Daoy (cell line): ENCODE data around the gene MAST4. TPM values are rescaled to one million over a fixed set of nuclear protein-coding genes. Genes with fewer than 3 reads are reported as not detected.

Experiments used
- DNase-seq: peaks from one replicate; pipeline ENCODE4 v3.0.0-alpha.2; 2015; ENCODE audit warnings: low read depth
- total RNA-seq: library from RNA; depleted of rRNA; stranded (reverse); fragments of >200 nt; shearing (Covaris generic); gene quantifications from 2 replicates; pipeline ENCODE4 v1.2.3, GENCODE V29; 2014

MAST4 gene
- total RNA-seq, 1 experiment from 2014 or later, result 5.5 TPM

DNA sequence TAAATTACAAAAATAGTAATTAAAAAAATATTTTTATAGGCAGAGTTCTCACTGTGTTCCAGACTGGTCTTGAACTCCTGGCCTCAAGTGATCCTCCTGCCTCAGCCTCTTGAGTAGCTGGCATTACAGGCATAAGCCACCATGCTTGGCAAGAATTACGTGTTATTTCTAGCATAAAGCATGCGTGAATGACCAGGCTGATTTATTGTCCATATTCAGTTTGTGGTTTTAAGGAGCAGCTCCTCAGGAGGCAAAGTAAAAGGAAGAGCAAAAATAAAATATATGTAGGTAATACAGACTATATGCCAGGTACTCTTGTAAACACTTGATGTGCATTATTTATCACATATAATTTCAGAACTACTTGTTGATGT lies 607.5 kb downstream of the MAST4 start:
- no peak for DNase-seq

DNA sequence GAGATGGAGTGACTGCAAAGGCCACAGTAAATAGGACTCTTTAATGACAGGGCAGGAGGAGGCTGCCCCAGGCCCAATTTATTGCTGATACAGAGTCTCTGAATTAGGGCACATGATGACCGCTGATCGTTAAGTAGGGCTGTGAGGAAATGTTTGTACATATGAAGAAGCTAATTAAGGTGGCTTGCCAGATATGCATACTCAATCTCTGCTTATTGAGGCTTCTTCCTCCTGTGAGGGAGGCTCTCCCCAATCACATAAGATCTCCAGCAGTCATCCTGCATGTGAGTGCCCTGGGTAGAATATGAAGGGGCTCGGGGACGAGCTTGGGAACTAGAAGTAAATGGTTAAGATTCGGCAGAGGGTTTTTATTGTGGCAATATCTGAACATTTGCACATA lies 608.6 kb downstream of the MAST4 start:
- no peak for DNase-seq

DNA sequence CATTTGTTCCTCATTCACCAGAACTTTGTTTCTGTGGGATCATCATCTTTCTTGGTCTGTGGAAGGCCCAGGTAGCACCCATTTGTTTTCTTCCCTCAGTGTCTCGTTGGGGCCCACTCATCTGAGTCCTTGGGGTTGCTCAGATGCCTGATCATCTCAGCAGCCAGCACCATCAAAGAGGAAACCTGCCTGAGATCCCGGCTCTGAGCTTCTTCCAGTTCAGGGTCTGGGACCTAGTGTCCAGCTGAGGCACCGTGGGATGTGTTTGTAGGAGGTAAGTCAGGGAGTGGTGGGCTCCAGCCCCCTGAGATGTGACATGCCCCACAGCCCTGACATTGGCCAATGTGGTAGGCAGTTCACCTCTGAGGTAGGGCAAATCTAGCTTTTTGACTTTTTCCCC lies 609.8 kb downstream of the MAST4 start:
- no peak for DNase-seq

DNA sequence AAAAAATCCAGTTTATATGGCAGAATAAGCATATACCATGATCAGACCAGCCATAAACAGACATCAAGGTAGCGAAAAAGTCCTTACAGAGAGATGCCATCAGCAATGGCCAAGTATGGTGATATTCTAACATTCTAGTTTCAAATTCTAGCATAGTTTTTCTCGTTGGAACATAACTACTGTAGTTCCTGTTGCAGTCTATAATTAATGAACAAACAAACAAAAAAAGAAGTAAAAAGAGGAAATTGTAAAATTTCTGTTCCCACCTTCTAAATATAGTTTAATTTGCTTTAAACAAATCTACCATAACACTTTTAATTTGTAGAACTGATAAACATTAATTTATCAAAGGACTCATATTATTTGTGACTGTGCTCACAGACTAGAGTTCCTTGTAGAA lies 610.3 kb downstream of the MAST4 start:
- no peak for DNase-seq

DNA sequence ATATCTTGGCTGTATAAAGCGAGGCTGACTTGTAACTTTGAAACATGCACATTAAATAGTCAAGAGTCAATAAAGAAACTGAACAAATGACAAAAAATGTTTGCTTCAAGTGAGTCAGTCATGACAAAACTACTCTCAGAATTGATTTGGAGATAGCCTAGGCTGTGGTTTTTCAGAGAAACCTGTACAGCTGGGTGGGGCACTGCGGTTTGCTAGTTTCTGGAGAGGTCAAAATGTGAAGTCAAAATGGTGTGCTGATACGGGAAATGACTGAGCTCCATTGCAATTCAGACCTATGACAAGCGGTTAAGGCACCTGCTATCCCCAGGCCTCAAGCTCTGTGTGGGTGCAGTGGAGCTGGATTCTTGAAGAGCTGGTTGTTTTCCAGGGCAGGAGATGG lies 610.7 kb downstream of the MAST4 start:
- DNase-seq, result peak; percentile 93

DNA sequence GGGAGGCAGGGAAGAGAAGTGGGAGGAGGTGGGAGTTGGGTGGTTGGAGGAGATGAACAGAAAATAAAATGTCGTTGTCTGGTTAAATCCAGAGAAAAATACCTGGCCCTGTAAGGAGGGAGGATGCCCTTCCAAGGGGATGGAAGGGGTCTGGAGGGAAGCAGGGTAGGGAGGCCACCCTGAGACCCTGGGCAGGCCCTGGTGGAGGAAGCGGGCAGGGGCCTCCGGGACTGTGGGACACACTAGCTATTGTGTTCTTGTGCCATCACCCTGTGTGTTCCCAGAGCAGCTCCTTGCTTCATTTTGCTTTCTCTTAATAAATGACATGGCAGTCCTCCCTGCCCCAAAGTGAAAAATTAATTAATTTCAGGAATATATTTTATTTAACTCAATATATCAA lies 612.2 kb downstream of the MAST4 start:
- DNase-seq, result no peak

DNA sequence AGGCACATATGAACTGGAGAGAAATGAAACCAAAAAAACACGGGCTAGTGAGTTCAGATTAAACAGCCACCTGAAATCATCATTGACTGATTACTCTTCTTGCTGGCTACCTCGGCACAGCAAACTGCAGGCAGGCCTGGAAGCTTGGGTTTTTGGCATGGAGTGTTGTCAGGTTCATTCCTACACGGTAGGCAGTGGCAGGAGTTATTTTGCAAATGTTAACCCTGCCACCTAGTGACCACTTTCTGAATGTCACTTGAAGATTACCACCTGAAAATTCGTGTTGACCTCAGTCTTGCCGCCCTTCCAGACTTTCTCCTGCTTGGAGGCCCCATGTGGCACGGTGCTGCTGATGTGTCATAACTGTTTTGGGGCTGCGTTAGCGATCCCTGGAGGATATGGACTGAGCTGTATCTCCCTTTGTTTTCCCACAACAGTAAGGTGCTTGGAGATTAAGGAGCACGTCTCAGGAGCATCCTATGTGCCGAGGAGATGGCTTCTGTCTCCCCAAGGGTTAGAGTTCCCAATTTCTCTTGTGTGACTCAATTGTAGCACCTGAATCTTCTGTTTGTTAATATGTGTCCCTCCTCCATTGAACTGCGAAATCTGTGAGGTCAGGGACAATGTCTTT lies 613.1 kb downstream of the MAST4 start:
- DNase-seq, result peak; percentile 77

DNA sequence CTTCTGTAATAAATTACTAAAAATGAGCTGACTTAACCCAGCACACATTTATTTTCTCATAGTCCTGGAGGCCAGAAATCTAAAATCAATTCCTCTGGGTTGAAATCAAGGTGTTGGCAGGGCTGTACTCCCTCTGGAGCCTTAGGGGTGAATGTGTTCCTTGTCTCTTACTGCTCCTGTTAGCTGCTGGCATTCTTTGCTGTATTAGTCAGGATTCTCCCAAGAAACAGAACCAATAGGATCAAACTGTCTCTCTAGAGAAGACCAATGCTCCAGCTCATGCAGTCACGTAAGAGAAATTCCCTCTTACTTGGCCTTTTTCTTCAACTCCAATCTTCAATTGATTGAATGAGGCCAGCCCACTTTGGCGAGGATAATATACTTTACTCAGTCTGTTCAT lies 615.7 kb downstream of the MAST4 start:
- DNase-seq, result peak; percentile 35

DNA sequence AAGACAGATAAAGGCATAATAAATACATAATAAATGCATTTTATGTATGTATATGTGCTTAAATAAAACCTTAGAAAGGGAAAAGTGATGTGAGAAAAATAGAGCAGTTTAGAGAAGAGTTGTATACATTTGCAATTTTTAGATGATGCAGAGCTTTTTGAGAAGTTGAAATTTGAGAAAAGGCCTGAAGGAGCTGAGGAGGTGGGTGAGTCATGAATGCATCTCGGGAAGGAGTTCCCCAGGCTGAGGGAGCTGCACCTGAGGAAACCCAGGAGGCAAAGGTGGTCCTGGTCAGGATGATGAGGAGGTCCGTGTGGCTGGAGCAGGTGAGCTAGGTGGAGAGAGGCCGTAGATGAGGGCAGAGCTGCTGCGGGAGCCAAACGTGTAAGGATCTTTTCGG lies 617.8 kb downstream of the MAST4 start:
- DNase-seq, result no peak

DNA sequence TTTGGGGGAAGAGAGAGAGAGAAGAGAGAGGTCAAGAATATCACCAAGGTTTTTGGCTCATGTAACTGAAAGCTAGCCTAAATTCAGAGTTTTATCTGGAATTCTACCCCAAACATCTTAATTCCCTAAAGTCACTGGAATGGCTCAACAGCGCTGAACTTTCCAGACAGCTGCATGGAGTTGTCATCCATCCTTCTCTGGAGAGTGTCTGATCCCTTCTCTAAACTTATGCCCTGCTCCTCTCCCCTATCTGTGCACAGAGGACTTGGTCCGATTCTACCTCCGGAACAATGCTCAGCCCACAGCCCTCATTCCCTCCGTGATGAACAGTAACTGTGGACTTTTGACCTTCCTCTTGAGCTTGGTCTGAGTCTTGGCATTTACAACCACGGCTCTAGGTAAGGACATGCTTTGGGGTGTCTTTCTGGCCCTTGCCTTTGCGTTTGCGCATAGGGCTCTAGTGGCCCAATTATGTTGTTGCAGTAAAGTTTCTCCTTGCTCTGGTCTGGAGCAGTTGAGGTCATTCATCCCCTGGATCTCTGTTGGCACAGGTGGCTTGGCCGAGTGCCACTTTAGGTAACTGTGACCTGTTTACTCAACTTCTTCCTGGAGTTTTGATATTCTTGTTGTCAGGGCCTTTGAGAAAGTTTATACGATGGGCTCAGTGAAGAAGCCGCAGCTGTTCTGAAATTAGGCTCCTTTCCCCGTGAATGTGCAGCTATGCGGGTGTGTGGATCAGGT lies 618.7 kb downstream of the MAST4 start:
- no peak for DNase-seq

DNA sequence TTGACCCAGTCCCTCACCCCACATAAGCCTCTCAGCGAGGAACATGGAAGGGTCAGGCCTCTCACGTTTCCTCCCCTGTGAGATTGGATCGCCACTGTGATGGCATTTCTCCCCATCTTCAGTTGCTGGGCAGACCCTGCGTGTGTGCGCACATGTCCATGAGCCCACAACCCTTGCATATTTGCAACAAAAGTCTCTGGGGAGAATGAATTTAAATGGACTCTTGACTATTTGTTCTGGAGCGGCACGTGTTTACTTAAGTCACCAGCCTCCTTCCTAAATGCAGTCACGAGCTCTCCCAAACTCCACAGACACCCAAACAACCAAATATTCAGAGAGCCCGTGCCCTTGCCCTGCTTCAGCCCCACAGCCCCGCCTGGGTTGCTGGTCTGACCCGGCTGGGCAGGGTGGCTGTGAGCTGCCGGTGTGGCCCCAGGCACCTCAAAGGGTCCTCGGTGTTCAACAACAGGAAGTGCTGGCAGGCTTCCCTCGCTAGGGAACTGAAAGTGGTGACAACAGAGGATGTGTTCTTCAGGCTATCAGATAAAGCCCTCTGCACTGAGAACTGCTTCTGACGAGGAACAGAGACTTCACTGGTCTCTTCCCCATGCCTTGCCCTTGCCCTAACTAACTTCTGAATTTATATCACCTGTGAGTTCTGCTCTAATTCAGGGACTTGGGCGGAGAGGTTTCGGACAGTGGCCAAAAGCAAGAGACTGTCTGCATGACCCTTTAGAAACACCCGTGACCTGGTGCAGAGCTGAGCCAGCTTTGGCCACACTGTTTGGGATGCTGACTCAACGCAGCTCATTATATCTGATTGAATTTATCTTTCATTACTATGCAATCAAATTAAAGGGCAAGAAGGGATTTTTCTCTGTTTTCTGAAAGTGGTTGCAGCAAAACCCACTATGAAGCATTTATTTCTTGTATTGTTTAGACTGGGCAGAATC lies 619.6 kb downstream of the MAST4 start:
- DNase-seq, result peak; percentile 44

DNA sequence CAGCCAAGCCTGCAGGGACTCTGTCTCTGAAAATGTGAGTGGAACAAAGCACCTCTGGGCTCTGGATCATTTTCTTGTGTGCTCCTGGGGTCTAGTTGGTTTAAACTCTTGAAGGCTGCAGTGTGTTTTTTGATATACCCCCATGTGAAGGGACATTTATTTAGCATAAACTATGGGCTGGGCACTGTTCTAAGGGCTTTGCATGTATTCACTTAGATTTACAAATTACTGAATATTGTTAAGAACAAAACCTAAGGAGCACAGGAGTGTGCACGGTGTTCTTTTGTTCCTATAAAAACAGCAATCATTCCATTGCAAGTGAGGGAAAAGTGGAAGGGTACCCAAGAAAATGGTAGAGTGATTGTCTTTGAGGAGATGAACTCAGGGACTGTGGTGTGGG lies 620.4 kb downstream of the MAST4 start:
- DNase-seq, result no peak
